ENCODE results near the gene PTGER1.
"Not testable (repeated sequence)": the region's sequence is repeated elsewhere in the genome, so short reads cannot be mapped to it uniquely, and the experiment has no call there.

The PTGER1 gene

DNA sequence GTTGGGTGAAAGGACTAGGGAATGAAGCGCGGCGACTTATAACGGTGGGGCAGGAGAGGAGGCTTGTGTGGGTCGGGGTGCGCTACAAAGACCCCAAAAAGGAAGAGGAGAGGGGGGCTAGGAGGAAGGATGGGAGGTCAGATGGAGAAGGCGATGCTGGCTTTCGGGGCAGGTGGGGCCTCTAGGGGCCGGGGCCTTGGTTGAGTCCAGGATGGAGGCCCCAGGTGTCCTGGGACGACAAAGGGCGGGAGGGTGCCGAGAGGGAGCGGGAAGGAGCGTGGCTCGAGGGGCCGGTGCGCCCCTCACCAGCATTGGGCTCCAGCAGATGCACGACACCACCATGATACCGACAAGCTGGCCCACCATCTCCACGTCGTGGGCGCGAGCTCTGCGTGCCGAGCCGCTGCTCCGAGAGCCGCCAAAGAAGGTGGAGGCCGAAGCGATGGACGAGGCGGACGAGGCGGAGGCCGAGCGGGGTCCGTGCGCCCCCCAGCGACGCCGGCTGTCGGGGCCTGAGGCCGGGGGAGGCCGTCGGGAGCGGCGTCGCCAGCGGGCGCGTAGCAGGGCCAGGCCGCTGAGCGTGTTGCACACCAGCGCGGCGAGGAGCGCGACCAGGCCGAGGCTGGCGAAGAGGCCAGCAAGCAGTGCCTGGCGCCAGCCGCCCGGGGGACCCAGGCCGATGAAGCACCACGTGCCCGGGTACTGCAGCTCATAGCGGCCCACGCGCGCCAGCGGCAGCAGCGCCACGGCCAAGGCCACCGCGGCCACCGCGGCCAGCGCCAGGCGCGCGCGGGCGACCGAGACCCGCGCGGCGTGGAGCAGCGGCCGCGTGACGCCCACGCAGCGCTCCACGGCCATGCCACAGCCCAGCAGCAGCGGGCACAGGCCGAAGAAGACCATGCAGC, 1.8 kb downstream of the PTGER1 start:
- DNase-seq: no peak

DNA sequence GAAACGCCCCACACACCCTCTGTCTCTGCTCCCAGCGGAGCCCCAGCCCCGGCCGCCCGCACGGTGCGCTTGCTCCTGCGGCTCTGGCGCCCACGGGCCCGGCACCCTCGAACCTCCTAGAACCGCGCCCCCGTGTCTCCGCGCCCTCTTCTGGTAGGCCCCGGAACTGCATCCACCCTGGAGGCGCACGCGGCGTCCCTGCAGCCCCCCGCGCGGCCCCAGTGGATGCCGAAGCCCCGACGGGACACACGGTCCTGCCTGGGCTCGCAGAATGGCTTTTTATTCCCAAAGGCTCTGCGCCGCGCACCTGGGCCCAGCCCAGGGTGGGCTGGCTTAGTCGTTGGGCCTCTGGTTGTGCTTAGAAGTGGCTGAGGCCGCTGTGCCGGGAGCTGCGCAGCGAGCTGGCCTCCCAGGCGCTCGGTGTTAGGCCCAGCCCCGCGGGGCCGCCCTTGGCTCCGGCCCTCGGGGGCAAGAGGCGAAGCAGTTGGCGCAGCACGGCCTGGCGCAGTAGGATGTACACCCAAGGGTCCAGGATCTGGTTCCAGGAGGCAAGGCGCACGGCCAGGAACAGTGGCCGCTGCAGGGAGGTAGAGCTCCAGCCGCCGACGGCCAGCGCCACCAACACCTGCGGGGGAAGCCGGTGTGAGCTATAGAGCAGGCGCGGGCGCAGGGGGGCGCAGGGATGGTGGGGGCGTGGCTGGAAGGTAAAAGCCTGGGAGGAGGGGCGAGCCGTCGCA, 2.8 kb downstream of the PTGER1 start:
- DNase-seq: peak; percentile 51

DNA sequence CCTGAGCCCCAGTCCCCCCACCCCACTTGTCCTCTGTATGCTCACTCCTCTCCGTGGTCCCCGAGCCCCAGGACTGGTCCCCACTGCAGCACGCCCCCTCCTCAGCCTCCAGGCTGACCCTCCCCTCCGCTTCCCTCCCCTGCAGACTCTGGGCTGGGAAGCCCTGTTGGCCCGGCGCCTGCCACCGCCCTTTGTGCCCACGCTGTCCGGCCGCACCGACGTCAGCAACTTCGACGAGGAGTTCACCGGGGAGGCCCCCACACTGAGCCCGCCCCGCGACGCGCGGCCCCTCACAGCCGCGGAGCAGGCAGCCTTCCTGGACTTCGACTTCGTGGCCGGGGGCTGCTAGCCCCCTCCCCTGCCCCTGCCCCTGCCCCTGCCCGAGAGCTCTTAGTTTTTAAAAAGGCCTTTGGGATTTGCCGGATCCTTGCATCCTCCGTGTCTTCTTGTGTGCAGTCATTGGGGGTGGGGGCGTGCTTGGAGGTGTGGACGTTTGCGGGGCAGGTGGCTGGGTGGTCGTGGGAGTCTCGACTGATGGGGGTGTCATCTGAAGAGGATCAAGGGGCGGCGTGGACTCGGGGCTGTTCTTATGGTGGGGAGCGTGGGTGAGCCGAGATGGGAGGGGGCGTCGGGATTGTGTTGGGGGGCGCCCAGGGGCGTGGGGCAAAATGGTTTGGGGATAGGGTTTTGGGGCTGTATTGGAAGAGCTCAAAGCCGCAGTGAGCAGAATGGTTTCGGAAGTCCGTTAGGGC, 3.5 kb downstream of the PTGER1 start:
- no peak for DNase-seq

DNA sequence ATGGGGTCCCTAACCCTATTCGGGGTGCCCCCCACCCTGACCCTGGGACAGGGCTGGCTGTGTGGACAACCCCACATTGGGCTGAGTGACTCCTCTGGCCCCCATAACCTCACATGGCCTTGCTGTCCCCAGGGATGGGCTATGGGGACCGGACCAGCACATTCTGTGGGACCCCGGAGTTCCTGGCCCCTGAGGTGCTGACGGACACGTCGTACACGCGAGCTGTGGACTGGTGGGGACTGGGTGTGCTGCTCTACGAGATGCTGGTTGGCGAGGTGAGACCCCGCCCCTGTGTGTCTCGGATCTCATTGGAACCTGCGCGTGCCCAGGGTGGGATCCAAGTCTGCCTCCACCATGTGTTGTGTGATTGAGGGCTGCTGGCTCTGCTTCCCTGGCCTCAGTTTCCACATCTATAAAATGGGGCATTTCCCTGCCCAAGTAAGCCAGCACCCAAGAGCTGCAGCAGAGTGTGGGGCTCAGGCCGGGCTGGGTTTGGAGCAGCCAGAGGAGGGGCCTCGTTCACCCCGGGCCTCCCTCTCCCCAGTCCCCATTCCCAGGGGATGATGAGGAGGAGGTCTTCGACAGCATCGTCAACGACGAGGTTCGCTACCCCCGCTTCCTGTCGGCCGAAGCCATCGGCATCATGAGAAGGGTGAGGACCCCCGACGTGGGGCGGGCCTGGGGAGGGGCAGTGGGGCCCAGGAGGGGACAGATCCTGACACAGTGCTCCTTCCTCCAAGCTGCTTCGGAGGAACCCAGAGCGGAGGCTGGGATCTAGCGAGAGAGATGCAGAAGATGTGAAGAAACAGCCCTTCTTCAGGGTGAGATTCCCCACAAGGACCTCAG, 4.9 kb downstream of the PTGER1 start:
- no peak for DNase-seq

DNA sequence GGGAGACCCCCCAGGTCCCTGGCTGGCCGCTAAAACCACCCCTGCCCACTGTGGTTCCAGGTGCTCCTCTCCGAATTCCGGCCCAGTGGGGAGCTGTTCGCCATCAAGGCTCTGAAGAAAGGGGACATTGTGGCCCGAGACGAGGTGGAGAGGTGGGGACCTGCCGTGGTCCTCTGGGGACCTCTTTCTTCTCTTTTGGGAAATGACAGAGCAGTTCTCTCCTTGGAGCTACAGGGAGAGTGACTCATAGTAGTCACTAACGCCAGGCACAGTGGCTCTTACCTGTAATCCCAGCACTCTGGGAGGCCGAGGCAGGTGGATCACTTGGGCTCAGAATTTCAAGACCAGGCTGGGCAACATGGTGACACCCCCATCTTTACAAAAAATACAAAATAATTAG, 7.3 kb downstream of the PTGER1 start:
- no peak for DNase-seq

DNA sequence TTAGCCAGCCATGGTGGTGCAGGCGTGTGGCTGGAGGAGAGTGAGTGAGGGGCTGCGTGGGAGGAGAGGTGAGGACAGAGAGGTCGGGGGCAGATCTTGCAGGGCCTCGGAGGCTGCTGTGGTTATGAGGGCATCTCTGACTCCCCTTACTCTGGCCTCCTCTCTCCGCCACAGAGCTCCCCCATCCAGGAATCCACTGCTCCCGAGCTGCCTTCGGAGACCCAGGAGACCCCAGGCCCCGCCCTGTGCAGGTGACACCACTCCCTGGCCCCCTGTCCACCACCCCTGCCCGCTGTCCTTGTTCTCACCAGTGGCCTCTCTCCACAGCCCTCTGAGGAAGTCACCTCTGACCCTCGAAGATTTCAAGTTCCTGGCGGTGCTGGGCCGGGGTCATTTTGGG, 7.8 kb downstream of the PTGER1 start:
- DNase-seq: no peak

DNA sequence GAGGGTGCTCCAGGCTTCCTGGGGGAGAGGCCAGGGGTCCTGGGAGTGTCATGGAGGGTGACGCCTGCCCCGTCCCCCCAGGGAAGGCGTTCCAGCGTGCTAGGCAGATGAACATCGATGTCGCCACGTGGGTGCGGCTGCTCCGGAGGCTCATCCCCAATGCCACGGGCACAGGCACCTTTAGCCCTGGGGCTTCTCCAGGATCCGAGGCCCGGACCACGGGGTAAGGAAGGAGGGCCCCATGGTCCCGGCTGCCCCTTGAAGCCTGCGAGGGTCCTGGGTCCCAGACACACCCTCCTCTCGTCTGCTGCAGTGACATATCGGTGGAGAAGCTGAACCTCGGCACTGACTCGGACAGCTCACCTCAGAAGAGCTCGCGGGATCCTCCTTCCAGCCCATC, 11.4 kb downstream of the PTGER1 start:
- DNase-seq: no peak

DNA sequence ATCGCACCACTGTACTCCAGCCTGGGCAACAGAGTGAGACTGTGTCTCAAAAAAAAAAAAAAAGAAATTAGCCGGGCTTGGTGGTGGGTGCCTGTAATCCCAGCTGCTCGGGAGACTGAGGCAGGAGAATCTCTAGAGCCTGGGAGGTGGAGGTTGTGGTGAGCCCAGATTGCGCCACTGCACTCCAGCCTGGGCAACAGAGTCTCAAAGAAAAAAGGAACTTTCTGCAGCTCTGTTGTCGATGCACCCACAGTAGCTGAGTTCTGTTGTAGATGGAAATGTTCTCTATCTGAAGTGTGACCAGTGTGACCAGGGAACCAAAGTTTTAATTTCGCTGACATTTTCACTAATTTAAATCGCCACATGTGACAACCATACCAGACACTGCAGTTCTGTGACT, 12.8 kb downstream of the PTGER1 start:
- DNase-seq: not testable (repeated sequence)

DNA sequence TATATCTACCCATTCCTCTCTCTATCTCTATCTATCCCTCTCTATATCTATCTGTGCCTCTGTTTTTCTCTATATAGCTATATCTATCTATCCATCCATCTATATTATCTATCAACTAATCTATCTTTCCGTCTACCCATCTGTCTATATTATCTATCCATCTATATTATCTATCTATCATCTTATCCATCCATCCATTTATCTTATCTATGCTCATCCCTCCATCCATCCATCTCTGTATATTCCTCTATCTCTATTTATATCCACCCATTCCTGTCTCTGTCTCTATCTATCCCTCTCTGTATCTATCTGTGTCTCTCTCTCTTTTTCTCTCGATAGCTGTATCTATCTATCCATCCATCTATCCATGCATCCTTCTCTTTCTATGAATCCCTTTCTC, 14.2 kb downstream of the PTGER1 start:
- no peak for DNase-seq

DNA sequence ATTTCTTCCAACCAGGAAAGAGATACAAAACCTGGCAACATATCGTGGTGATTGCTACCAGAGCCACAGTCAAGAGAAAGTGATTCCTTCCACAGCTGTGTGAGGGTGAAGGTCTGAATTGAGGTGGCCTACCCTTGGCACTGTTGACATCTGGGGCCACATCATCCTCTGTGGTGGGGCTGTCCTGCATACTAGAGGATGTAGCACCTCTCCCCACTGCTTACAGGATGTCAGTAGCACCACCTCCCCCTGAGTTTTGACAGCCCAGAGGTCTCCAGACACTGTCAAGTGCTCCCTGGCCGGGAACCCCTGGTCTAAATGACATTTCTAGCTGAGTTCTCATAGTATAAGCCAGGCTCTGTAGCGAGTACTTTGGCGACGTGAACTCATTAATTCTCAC, 15.5 kb downstream of the PTGER1 start:
- no peak for DNase-seq

DNA sequence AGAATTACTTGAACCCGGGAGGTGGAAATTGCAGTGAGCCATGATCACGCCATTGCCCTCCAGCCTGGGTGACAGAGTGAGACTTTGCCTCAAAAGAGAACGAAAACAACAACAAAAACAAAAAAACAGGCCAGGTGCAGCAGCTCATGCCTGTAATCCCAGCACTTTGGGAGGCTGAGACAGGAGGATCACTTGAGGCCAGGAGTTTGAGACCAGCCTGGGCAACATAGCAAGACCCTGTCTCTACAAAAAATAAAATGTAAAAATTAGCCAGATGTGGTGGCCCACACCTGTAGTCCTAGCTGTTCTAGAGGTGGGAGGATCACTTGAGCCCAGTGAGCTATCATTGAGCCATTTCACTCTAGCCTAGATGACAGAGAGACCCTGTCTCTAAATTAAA, 22.9 kb downstream of the PTGER1 start:
- not testable (repeated sequence) for DNase-seq

DNA sequence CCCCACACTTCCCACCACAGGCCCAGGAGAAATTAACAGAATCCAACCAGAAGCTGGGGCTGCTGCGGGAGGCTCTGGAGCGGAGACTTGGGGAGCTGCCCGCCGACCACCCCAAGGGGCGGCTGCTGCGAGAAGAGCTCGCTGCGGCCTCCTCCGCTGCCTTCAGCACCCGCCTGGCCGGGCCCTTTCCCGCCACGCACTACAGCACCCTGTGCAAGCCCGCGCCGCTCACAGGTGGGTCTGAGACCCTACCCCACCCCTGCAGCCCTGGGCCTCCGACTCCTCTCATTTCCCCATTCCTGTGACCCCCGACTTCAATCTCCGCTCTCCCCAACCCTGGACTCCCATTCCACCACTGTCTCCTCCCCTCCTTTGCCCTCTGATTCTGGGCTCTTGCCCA, 24.3 kb downstream of the PTGER1 start:
- DNase-seq: no peak

DNA sequence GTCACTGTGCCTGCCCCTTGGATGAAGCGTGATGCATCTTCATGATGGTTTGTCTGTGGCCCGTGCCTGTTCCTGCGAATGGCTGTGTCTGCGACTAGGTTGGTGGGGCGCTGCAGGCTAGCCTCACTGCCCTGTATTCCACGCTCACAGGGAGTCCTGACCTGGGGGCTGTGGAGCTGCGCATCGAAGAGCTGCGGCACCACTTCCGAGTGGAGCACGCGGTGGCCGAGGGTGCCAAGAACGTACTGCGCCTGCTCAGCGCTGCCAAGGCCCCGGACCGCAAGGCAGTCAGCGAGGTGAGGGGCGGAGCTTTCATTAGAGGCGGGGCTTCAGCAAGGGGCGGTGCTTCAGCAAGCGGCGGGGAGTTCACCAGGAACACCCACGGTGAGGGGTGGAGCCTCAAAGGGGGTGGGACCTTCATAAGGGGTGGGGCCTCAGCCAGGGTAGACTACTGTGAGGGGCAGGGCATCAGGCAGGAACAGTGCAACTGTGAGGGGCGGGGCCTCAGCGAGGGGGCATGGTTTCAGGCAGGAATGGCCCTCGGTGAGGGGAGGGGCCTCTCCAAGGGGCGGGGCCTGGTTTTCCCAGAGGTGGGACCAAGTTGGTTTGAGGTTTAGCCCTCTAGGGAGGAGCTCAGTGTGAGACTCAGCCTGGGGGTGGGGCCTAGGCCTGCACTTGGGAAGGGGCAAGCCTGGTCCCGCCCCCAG, 24.8 kb downstream of the PTGER1 start:
- no peak for DNase-seq

DNA sequence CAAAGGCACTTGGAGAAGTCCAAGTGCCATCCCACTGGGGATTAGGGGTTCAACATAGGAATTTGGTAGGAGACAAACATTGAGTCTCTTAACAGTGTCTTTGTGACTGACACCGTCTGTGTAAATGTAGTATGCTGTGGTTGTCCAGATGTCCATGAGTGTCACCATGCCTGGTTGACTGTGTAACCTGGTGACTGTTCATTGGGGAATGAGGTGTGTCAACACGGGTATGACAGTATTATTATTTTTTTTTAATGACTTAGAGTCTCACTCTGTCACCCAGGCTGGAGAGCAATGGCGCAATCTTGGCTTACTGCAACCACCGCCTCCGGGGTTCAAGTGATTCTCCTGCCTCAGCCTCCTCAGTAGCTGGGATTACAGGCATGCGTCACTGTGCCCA, 25.8 kb downstream of the PTGER1 start:
- DNase-seq: no peak

DNA sequence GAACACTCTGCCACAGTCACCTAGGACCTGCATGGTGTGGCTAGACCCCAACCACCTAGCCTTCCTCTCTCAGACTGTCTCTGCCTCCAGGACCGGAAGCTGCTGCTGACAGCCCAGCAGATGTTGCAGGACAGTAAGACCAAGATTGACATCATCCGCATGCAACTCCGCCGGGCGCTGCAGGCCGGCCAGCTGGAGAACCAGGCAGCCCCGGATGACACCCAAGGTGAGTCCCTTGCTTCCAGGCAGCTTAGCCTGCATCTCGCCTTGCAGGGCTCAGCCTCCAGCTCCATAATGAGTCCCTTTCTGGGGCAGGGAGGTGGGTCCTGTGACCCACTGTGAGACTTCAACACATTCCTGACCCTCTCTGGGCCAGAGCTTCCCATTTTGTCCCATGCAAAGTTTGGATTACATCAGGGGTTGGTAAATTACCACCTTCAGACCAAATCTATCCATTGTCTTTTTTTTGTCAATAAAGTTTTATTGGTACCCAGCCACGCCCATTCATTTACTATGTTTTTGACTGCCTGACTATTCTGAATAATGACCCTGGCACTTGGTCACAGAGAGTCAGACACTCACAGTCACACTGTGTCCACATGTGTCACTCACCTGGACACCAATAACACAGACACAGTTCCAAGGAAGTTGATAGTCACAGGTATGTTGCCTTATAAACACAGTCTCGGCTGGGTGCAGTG, 28.7 kb downstream of the PTGER1 start:
- no peak for DNase-seq

DNA sequence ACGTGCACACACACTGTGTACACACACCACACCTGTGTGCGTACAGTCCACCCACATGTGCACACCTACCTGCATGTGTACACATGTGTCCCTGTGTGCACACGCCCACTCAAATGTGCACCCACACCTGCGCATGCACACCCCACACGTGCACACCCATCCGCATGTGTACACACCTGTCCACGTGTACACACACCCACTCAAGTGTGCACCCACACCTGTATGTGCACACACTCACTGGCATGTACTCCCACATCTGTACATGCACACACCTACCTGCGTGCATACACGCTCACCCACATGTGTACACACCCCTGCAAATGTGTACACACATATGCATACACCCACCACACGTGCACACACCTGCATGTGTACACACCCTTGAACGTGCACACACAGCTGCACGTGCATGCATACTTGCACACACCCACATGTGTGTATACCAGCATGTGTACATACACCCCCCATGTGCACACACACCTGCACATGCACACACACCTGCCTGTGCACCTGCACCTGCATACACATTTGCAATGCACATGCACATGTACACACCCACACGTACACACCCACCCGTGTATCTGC, 31.4 kb downstream of the PTGER1 start:
- no peak for DNase-seq

DNA sequence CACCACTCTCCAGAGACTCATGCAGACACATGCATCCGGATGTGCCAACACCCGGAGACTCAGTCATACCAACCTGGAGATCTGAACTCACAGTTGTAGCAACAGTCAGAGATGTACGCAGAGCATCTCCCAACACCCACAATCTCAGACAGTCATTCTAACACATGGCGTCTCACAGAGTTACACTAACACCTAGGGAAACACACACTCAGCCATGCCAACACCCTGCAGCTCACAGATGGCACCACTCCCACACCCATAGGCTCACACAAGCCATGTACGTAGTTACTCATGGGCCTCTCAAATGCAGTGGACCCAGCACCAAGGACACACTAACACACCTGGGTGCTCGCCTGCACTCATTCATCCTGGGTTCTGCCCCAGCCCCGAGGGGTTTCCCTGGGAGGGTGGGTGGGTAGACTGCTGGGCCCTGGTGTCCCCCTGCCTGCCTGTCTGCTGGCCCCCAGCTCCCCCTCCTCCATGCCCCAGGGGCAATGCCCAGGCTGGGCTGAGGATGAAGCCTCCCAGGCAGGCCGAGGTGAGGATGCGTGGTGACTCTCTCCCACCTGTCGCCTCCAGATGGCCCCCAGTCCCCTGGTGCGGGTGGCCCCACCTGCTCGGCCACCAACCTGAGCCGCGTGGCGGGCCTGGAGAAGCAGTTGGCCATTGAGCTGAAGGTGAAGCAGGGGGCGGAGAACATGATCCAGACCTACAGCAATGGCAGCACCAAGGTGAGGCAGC, 32.1 kb downstream of the PTGER1 start:
- DNase-seq: no peak

DNA sequence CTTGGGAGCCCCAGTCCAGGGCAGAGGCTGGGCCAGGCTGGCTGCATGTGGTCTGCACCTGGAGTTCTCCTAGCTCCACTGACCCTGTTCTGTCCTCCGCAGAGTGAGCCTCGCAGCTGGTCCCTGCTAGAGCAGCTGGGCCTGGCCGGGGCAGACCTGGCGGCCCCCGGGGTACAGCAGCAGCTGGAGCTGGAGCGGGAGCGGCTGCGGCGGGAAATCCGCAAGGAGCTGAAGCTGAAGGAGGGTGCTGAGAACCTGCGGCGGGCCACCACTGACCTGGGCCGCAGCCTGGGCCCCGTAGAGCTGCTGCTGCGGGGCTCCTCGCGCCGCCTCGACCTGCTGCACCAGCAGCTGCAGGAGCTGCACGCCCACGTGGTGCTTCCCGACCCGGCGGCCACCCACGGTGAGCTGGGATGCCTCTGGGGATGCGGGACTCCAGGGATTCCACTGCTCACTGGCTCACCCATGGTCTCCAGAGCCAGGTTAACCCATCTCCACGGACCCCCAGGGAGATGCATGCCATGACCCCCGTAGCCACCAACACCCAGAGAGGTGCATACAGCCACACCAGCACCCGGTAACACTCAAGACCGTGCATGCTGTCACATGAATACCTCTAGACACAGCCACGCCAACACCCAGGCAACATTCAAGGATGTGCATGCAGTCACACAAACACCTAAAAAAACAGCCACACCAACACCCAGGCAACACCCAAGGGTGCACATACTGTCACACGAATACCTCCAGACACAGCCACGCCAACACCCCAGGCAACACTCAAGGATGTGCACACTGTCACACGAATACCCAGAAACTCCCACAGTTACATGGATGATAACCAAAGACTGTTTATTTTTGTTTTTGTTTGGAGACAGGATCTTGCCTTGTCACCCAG, 33.9 kb downstream of the PTGER1 start:
- no peak for DNase-seq

DNA sequence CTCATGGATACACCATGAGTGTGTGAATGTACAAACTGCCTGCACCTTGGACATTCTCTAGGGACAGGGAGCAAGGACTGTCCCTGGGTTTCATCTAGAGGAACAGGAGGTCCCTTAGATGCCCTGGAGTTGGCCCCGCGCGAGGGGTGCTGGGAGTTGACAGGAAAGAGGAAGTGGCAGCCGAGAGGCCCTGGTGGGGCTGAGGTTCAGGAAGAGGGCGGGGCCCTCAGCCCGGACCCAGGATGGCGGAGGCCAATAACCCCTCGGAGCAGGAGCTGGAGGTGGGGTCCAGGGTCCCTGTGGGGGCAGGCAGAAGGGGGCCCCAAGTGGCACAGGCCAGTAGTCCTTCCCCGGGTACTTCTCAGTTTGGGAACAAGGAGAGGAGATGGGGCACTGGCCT, 35.1 kb downstream of the PTGER1 start:
- no peak for DNase-seq
